Ureter (tissue), 1 donor: ENCODE results near the gene BICC1. TPM values are rescaled to one million over a fixed set of nuclear protein-coding genes. Genes with fewer than 3 reads are reported as not detected.

ENCODE experiments used
- DNase-seq: peaks from one replicate; pipeline ENCODE4 v3.0.0-alpha.2; 2020; ENCODE audit warnings: low spot score
- total RNA-seq: library from RNA; stranded (reverse); gene quantifications from one replicate; pipeline ENCODE4 v1.2.4, GENCODE V29; 2023
- donor health status: DM: yes; HTN: yes; CAD: no.

BICC1 gene
- total RNA-seq, 1 donor from 2014 or later: 13.5 TPM

DNA sequence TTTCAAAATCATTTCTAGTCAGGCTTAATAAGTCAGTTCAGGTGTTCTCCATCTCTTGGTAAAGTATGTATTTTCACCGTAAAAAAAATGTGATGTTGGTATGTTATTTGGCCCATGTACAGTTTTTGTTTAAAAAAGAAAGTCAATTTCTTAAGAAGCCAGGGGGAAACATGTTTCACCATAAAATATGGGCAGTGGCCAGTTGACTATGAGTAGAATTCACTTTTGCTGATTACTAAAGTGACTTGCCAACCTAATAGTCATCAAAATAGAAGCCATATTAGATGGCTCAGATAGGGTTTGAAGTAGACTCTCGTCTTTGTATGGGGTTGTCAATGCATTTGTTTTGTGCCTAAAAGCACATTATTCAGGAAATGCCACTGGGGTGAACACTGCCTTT, 266.3 kb downstream of the BICC1 start:
- DNase-seq: no peak

DNA sequence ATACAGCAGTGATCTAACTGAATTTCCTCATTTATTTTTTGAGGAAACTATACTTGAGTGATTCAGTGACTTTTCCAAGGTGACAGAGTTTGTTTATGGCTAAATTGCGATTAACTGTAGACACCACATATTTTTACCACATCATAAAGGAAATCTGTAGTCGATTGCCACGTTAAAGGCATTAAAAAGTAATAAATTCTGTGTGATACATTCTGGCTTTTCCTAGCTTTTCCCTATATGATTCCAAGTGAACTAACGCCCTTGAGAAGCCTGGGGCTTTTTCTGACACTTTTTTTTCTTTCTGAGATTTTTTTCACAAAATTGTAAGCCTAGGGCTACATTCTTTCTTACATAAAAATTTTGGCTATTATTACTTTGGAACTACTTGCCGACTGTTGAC, 266.9 kb downstream of the BICC1 start:
- no peak for DNase-seq

DNA sequence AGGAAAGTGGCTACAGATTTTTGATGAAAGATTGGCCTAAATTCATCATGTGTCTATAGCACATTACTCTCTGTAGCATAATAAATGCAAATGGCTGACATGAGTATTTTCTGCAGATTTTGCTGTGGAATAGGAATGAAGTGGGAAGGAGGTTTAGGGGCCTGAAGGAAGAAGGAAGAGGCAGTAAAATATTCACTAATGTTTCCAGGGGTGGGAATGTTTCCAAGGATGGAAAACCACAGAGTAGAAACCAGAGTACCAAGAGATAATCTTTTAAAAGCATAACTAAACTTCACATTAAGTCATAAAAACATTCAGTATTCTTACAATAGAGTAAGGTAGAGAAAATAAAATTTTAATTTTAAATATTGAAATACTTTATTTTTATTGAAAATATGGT, 267.8 kb downstream of the BICC1 start:
- DNase-seq: no peak

DNA sequence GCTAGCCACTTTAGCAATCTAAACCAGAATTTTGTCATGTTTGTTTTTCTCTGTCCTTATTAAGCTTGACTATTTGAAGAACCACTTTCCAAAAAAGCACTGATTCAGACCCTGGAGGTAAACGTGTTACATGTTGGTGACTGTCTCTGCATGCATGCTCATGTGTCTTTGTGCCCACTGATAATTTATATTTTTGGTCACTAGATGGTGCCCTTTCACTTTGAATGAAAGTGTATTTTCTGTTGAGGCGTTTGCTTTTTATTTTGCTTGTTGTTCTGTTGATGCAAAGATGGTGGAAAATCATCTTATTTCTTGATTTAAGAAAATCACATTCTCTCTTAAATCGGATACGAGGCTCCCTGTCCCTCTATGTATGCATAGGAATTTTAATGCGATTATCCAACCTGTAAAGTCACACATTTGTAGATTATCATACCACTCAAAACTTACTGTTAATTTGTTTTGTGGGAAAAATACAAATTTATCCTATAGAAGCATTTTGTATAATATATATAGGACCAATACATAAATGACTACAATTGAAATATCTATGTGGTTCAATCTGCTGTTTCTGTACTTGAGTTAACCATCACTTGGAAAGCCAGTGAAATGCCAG, 269.3 kb downstream of the BICC1 start:
- no peak for DNase-seq

DNA sequence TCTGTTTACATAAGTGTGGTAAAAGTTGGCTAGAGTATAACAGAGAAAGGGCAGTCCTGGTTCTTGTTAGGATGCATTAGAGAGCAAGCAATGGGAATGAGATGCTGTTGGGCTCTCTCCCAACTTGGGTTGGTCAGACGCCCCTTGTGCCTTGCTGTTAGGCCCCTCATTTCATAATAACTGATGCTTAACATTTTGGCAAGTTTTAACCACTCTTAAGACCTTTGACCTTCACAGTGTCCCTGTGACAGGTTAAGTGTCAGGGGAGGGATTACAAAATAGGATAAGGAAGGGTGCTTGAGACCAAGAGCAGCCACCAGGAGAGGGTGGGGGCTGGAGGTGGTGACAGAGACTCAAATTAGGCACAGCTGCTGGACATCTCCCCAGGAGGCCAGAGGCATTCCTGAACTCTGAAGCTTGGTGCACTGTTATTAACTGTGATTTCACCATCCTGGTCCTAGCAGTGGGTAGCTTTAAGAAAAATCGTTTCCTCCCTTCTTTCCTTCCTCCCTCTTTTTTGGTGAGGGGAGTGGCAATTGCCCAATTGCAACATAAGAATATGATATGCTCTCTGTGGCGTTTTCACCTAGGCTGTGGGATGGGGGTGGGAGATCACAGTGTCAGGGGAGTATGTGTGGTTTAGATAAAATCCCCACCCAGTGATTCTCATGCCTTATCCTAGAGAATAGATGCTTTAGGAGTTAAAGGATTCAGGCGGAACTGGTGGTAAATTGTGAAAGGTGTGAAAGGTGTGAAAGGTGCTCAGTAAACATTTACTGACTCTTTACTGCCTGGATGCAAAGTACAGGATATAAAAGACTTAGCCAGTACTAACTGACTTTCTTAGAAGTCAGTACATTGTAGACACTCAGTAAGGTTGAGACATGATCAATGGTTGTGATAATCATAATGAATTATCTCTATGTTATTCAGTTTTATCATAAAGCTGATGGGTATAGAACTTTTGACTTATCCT, 270.5 kb downstream of the BICC1 start:
- DNase-seq: peak; percentile 47

DNA sequence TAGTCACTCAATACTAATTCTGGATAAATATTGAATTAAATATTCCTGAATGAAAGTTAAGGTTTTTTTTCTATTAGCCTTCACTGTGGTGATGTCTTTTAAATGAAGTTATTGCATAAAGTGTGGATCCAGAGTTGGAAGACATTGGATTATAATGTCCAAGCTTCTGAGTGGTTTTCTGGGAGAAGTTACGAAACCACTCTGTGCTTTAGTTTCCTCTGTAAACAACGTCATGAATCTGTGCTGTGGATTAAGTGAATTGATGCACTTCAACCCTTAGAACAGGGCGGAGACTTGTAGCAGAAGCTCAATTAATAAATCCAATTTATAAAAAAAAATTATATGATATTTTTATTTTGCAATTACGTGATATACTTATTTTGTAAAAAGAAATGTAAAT, 271.7 kb downstream of the BICC1 start:
- no peak for DNase-seq

DNA sequence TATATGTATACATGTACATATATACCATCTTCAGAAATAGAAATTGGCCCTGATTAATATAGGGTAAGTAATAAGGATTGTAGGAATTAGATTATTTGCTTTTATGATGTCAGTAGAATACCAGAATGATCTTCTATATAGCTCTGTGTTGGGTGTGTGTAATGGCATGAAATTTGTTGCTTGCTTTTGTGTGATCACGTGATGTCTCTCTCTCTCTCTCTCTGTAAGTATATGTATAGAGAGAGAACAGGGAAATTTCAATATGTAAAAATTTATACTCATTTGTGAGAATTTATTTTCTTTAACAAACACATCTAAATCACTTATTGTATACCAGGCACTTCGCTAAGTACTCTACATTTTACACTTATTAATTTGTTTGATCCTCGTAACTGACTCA, 272.7 kb downstream of the BICC1 start:
- DNase-seq: no peak

DNA sequence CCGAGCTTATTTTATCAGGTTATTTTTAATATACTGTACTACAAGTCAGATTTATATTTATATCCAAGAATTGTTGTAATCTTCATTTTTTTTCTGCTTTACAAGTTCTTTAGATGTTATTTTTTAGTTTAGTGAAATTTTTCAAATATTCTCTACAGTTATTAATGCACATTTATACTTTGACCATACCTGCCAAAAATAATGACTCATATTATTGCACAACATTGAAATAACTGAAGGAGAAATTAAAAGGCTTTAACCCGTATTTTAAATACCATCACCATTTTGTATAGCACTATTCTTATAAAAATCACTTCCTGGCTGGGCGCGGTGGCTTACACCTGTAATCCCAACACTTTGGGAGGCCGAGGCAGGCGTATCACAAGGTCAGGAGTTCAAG, 278.5 kb downstream of the BICC1 start:
- DNase-seq: no peak

DNA sequence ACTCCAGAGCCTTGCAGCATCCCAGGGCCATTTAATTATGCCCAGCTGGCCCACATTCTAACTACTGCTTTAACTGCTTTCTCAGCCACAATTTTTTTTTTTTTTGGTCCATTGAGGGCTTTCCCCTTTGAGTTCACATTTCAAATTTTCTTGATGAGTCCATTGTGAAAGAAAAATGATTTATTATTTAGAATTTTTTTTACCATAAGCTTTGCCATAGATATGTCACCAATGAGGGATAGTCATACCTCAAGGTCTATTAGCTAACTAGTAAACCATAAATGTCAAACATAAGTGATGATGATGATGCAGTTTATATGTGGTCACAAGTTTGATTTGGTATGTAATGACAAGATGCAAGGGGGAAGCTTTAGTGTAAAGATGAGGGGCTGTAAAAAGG, 282.9 kb downstream of the BICC1 start:
- DNase-seq: no peak

DNA sequence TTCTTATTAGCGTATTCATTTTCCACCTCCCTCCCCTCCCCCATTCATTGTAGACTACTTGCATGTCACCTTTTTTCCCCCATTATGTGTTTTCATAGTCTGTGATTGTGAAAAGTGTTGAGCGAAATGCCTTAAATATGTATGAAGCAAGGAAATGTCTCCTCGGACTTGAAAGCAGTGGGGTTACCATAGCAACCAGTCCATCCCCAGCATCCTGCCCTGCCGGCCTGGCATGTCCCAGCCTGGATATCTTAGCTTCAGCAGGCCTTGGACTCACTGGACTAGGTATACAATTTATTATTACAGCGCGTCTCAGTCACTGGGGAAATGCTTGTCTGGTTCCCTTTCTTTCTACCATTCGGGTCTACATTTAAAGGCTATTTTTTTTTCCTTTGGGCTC, 283.6 kb downstream of the BICC1 start:
- no peak for DNase-seq

DNA sequence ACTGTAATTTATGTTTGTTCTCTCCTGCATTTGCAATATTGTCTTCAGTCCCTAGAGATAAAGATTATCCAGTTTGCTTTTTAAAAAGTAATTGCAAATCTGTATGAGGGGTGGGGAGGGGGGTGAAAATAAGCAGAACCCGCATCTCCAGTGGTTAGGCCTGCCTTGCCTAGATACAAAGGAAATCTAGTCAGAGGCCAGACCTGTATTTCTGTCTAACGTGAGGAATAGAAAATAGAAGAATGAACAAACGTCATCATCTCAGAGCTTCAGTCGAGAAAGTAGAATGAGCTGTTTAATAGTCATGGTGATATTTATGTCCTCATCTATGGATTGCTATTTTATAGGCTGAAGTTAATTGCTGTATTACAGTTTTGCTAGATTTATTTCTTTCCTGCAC, 284.2 kb downstream of the BICC1 start:
- DNase-seq: no peak

DNA sequence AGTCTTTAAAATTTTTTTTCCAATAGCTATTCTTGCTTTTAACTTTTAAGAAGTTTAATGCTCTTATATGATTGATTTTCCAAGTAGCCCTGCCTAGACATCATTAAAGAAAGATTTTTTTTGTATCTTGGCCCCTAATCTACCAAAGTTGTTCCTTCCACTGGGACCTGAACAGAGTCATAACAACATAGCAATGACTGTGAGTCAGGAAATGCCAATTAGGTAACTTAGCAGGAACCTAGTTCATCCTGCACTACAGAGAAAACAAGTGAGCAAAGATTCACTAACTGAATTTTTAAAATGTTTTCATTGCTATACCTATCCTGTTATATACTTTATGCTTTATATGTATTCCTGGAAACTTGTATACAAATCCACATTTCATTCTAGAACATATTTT, 284.7 kb downstream of the BICC1 start:
- no peak for DNase-seq

DNA sequence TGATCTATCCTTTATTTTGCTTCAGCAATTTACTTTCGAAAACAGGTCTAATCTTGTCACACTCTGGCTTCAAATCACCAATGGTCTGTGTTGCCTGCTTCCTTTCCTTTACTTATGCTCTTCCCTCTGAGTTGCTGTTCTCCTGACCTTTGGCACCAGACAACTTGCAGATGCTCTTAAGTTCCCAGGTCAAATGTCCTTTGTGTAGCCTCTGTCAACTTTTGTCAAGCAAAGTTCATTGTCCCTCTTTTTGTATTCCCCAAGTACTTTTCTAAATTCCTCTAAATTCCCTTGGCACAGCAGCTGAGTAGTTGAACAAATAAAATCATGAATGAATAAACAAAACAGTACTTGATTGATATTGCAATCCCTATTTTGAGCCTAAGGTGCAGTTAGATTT, 289.4 kb downstream of the BICC1 start:
- DNase-seq: no peak

DNA sequence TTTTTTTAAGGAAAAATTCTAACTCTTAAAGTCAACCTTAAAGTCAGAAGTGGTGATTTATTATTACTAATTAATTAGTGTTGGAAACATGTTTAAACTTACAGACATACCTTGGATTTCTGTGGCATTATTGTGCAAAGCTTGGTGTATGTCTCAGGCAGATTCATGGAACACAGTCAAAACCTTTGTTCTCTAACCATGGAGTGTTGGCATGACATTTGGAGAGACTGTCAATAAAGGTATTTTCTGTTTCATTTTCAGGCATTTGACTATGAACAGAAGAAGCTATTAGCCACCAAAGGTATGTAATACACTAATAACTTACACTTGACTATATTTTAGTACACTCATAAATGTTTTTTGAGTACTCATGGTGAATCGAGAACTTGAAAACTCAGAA, 293.7 kb downstream of the BICC1 start:
- no peak for DNase-seq

DNA sequence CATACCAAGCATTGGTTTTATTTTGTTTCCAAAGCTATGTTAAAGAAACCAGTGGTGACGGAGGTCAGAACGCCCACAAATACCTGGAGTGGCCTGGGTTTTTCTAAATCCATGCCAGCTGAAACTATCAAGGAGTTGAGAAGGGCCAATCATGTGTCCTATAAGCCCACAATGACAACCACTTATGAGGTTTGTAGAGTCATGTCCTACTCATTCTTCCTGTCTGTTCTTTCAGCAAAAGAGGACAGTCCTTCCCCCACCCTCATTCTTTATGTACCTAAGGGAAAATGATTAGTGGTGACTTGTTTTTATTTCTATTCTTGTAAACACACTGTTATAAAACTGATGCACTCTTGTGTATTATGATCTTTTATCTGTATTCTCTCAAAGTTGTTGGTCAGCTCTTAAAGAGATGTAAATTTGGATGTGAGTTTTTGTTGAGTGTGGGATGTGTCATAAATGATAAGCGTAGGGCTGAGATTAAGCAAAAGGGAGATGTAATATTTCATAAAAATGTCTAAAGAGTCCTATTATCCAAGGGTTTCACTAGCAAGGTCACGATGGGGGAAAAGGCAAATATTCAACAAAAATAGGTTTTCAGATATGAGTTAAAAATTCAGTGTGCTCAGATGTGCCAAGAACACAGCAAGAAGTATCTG, 294.4 kb downstream of the BICC1 start:
- no peak for DNase-seq

DNA sequence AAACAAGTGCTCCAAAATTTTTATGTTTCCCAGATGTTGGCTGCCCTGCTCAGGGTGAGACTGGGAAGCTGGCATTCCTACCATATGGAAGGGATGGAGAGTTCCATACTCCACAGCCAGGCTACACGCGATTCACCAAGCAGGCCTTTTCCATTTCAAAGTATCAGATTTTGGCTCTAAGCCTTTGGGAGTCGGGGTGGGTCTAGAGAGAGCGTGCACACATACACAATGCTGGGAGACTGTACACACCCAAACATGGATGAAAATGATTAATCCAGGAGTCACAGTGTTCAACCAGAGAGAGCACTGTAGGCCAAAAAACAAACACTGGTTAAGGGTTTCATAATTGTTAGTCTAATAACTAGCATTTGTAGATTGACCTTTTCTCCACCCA, 295.0 kb downstream of the BICC1 start:
- no peak for DNase-seq

DNA sequence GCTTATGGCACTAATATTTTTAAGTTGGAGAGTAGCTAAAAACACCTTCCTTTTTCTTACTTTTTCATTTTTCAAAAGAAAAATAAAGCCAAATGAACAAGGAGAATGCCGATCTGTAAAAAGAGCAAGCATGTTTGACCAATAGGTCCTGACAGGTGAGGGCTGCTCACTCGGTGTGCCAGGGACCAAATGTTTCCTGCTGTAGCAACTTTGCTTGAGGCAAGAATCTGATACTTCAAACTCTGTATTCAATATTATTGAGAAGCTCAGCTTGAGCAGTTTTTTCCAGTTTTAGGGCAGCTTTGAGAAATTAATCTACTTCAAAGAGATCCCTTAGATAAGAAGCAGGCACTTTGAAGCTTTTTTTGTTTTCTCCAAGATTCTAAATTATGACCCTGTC, 298.1 kb downstream of the BICC1 start:
- DNase-seq: no peak

DNA sequence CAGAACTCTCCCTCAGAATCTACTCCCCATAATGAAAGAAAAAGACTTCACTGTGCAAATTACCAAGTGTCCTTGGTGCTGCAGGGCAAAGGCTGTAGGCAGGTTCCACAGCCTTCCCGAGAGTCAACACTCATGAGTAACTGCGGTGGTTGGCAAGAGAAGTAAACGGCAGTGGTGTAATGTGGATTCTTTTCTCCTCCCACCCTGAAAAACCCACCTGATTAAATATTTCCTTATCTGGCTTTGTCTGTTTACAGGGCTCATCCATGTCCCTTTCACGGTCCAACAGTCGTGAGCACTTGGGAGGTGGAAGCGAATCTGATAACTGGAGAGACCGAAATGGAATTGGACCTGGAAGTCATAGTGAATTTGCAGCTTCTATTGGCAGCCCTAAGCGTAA, 300.9 kb downstream of the BICC1 start:
- no peak for DNase-seq

DNA sequence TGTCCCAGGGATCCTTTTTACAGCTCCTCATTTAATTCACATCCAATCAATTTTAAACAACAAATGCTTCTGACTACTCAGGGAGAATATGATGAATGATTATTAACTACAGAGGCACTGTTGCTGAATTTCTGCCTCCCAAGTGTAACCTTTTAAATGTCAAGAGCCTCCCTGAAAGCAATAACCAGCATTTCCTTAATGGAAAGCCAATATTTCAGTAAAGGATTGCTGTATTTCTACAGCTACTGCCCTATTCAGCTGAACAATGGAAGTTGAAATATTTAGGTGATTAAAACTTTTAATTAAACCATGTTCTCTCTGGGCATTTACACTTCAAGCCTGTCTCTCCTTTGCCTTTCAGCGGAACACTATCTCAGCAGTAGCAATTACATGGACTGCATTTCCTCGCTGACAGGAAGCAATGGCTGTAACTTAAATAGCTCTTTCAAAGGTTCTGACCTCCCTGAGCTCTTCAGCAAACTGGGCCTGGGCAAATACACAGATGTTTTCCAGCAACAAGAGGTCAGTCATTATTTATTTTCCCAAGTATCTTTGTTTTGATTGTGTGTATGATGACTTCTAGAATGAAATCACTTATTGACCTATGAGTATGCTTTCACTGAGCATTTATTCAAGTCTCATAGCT, 304.7 kb downstream of the BICC1 start:
- no peak for DNase-seq

DNA sequence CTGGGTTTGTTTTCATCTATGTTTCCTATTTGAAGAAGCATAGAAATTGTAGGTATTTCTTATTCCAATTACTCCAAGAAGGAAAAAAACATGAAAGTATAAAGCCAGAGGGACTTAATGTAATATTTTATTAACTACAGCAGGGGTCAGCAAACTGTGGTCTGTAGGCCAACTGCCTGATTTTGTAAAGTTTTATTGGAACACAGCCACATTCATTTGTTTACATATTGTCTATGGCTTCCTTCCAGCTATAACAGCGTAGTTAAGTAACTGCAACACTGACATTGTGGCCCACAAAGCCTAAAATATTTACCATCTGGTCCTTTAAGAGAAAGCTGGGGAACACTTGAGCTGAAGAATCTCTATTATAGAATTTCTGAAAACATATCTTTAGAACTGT, 306.2 kb downstream of the BICC1 start:
- no peak for DNase-seq

DNA sequence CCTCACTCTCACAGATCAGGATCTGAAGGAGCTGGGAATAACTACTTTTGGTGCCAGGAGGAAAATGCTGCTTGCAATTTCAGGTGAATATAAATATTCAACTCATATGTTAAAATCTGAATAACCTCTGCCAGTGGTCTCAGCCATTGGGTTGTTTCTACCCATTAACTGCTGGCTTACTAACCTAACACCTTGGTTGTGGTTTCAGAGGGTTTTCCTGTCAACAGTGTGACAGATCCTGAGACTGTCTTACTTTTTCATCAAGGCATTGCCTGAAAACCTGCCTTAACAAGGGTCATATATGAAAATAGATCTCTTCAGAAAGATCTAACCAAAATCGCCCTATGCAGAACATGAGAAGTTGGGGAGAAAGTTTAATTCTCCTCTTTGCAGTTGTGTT, 307.7 kb downstream of the BICC1 start:
- DNase-seq: no peak
